SW 1271 (cell line): ENCODE measurements around the gene EHHADH.
A peak's percentile ranks its signal among the peaks of the same experiment; 100 is the strongest.

Experiments used
- DNase-seq, 2 experiments: peaks; one replicate each; lab custom pipeline; 2025; lab: John Stamatoyannopoulos, UW

Gene EHHADH

GRCh38 chr3:185197068-185197467 lies 56.8 kb downstream of the EHHADH start:
- DNase-seq: no peak

- no peak for DNase-seq
Measured at GRCh38 chr3:185195652-185196051, 58.2 kb downstream of the EHHADH start.

- DNase-seq: no peak
Measured at GRCh38 chr3:185188816-185189215, 65.0 kb downstream of the EHHADH start.

- DNase-seq: no peak
Measured at GRCh38 chr3:185187391-185187790, 66.5 kb downstream of the EHHADH start.

GRCh38 chr3:185176750-185177359 lies 77.0 kb downstream of the EHHADH start:
- DNase-seq: peak in 1 of 2 experiments; percentile 15

GRCh38 chr3:185175370-185175987 lies 78.4 kb downstream of the EHHADH start:
- DNase-seq: no peak

- DNase-seq: no peak
Measured at GRCh38 chr3:185172086-185173049, 81.5 kb downstream of the EHHADH start.

- DNase-seq: no peak
Measured at GRCh38 chr3:185164428-185165217, 89.2 kb downstream of the EHHADH start.

- no peak for DNase-seq
Measured at GRCh38 chr3:185162634-185163033, 91.2 kb downstream of the EHHADH start.

- no peak for DNase-seq
Measured at GRCh38 chr3:185161761-185162160, 92.1 kb downstream of the EHHADH start.

- DNase-seq: no peak
Measured at GRCh38 chr3:185157347-185157746, 96.5 kb downstream of the EHHADH start.

- DNase-seq: no peak
Measured at GRCh38 chr3:185155678-185156077, 98.2 kb downstream of the EHHADH start.

GRCh38 chr3:185153861-185154629 lies 99.8 kb downstream of the EHHADH start:
- no peak for DNase-seq

GRCh38 chr3:185153171-185153771 lies 100.6 kb downstream of the EHHADH start:
- no peak for DNase-seq

- DNase-seq: peak in 1 of 2 experiments; percentile 17
Measured at GRCh38 chr3:185152410-185153170, 101.3 kb downstream of the EHHADH start, which contains the start of gene C3orf70. TSS of gene C3orf70 (minus strand) at chr3:185153060. CDS start at chr3:185152823, 237 bp downstream.

GRCh38 chr3:185151964-185152409 lies 101.9 kb downstream of the EHHADH start:
- no peak for DNase-seq

- DNase-seq: no peak
Measured at GRCh38 chr3:185151101-185151963, 102.5 kb downstream of the EHHADH start.

- no peak for DNase-seq
Measured at GRCh38 chr3:185150561-185150960, 103.3 kb downstream of the EHHADH start.

- DNase-seq: no peak
Measured at GRCh38 chr3:185149591-185149990, 104.3 kb downstream of the EHHADH start.
